HG03095 (cell line): ENCODE measurements around the gene TMEM204.

Source experiments
- ATAC-seq: cut with Tn5 transposase; IDR thresholded peaks from one replicate; pipeline ENCODE4 v1.9.1; 2021; ENCODE audit warnings: moderate library complexity; ENCODE audit not compliant: unreplicated experiment

TMEM204 gene

GRCh38 chr16:1553946-1554825 is 20.7 kb downstream of the TMEM204 start:
- no peak for ATAC-seq

- ATAC-seq, result no peak
These were observed 21.5 kb downstream of the TMEM204 start for GRCh38 chr16:1554826-1555445.

- no peak for ATAC-seq
These were observed 22.8 kb downstream of the TMEM204 start for GRCh38 chr16:1556254-1556653.

DNA sequence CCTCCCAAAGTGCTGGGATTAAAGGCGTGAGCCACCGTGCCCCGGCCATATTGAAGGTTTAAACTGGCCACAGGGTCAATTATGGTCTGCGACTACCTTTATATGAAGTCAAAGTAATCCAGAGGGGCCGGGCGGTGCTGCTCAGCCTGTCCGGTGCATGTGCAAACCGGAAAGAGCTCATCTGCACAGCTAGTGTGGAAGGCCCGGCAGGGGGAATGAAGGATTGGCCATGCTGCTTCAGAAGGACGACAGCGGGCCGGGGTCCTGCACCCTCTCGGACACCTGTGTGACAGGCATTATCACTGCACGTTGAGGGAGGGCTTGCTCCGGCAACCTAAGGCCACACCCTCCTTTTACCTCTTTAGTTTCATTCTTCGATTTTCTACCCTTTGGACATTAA is 23.6 kb downstream of the TMEM204 start:
- ATAC-seq, result no peak

DNA sequence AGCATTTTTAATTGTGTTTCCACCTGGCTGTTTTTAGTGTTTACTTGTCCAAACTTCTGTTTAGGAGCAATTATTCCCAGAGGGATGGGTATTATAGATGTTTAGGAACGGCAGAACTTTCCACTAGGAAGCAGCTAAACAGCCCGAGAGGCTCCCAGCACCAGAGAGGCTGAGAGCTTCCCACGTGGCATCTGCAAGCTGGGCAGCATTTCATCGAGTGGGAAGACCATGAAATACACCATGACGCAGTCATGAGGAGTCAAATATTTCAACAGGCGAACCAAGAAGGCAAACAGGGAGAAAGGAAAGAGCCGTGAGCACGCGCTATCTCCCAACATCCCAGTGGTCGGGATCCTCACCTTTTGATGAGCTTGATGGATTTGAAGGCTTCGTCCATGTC is 24.1 kb downstream of the TMEM204 start:
- no peak for ATAC-seq

- ATAC-seq, result no peak
These were observed 26.0 kb downstream of the TMEM204 start for GRCh38 chr16:1559446-1559975.

- no peak for ATAC-seq
These were observed 26.7 kb downstream of the TMEM204 start for GRCh38 chr16:1560153-1560552.

GRCh38 chr16:1560866-1561265 is 27.4 kb downstream of the TMEM204 start:
- no peak for ATAC-seq

DNA sequence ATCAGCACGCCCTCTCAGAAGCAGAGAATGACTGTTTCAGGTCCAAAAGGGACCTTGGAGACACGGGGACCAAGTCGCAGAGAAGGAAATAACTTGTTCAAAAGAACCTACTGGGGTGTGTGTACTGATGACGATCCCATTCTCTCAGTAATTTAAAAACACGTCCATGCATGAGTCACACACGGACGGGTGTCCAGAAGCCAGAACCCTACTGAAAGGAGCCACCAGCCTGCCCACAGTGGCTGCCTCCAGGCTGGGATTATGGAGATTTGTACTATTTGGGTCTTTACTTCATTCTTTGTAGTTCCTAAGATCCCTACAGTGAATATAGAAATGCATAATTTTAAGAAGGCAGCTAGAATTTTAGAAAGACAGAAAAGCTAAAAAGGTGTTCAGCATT is 27.8 kb downstream of the TMEM204 start:
- no peak for ATAC-seq

DNA sequence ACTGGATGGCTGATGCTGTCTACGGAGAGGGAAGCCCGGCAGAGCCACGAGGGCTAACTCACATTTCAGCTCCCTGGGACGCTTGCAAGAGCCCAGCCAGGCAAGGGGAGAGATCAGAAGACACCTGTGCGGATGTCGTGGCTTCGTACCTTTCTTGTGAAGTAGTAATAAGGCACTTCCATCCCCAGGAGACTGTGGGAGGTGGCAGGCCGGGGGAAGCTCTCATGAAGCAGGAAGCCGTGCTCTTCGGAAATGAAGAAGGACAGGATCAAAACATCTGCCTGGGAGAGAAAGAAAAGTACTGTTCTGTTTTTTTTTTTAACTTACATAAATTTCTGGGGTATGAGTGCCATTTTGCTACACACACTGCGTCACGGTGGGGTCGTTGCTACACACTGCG is 28.4 kb downstream of the TMEM204 start:
- no peak for ATAC-seq

DNA sequence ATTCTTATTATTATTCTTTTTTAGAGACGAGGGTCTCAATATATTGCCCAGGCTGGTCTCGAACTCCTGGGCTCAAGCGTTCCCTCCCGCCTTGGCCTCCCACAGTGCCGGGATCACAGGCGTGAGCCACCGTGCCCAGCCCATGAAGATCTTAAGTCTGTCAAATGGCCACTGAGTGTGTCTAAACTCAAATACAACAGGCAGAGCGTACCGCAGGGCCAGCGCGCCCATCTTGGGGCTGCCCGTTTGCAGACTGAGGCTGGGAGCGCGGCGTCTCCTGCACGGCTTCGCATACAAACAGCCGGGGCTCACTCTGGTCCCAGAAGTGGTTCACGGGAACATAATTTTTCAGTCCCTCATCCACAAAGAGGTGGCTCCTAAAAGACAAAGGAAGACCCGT is 30.3 kb downstream of the TMEM204 start:
- ATAC-seq, result no peak

DNA sequence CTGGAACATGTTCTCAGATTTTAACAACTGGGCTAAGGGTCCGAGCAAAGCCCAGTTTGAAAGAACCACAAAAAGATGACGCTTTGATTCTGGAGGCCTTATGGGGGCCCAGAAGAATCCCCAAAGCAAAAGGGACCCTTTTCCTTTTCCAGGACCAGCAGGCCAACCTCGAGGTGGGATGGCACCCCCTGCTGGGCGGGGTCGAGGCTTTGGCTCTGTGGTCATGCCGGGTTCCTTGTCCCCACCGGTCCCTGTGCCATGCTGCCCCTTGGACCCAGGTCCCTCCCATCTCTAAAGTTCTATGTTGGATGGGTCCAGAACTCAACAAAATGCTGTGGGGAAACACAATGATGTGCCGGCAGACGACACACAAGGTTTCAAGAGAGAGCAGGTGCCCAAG is 30.9 kb downstream of the TMEM204 start:
- no peak for ATAC-seq

- no peak for ATAC-seq
These were observed 31.8 kb downstream of the TMEM204 start for GRCh38 chr16:1565083-1565805.

- no peak for ATAC-seq
These were observed 34.5 kb downstream of the TMEM204 start for GRCh38 chr16:1567988-1568387.

GRCh38 chr16:1571012-1571671 is 37.7 kb downstream of the TMEM204 start:
- no peak for ATAC-seq

GRCh38 chr16:1572673-1573072 is 39.2 kb downstream of the TMEM204 start:
- ATAC-seq, result no peak

DNA sequence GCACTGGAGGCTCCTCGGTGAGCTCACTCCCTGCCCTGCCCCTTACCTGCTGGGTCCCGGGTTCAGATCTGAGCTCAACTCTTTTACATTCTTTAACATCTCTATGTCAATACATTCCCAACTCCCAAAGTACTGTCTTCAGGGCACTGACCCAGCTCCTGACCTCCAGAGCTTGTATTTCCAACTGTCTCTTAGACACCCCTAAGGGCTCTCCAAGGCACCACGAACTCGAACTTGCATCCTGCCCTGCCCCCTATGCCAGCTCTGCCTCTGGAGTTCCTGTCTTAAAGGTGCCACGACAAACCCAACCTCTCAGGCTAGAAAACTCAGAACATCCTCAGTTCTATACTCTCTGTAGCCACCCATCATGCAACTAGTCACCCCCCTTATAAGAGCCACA is 39.8 kb downstream of the TMEM204 start:
- no peak for ATAC-seq

- no peak for ATAC-seq
These were observed 42.1 kb downstream of the TMEM204 start for GRCh38 chr16:1575578-1575977.

DNA sequence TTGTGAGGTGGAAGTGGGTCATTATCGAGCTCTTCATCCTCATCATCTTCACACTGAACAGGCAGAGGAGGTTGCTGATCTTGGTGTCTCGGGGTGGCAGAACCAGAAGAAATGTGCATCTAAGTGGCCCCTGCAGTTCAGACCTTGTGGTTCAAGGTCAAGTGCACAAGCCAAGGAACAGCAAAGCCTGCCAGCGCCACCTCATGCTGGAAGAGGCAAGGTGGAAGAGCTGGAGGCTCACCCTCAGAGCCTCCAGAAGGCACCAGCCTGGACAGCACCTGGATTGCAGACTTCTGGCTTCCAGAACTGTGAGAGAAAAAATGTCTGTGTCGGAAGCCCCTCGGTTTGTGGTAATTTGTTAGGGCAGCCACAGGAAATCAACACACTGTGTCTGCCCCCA is 45.7 kb downstream of the TMEM204 start:
- no peak for ATAC-seq

GRCh38 chr16:1580256-1580655 is 46.8 kb downstream of the TMEM204 start:
- ATAC-seq, result no peak

GRCh38 chr16:1580956-1581355 is 47.5 kb downstream of the TMEM204 start:
- no peak for ATAC-seq
